GM12873 (cell line): ENCODE data around the gene COPS9.

Experiments
- TF ChIP-seq, protein P1 (sequence below): IDR thresholded peaks from 2 replicates; pipeline ENCODE4 v1.5.1; 2012; ENCODE audit warnings: low read depth, mild to moderate bottlenecking, moderate library complexity, low read length, control low read depth; ENCODE audit not compliant: insufficient read depth; ENCODE audit errors: missing control alignments

Gene COPS9

DNA sequence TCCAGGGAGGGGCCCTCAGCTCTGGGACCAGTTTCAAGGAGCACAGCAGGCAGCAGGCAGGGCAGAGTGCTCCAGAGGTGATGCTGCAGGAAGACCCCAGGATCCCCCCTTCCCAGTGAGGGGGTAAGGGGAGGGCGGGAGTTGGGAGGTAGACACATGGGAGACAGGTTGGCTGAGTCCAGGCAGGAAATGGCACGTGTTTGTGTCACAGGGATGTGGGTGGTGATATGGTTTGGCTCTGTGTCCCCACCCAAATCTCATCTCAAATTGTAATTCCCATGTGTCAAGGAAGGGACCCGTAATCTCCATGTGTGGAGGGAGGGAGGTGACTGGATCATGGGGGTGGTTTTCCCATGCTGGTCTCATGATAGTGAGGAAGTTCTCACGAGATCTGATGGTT lies 29.6 kb upstream of the COPS9 start:
- TF ChIP-seq, protein P1, sequence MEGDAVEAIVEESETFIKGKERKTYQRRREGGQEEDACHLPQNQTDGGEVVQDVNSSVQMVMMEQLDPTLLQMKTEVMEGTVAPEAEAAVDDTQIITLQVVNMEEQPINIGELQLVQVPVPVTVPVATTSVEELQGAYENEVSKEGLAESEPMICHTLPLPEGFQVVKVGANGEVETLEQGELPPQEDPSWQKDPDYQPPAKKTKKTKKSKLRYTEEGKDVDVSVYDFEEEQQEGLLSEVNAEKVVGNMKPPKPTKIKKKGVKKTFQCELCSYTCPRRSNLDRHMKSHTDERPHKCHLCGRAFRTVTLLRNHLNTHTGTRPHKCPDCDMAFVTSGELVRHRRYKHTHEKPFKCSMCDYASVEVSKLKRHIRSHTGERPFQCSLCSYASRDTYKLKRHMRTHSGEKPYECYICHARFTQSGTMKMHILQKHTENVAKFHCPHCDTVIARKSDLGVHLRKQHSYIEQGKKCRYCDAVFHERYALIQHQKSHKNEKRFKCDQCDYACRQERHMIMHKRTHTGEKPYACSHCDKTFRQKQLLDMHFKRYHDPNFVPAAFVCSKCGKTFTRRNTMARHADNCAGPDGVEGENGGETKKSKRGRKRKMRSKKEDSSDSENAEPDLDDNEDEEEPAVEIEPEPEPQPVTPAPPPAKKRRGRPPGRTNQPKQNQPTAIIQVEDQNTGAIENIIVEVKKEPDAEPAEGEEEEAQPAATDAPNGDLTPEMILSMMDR: no peak

DNA sequence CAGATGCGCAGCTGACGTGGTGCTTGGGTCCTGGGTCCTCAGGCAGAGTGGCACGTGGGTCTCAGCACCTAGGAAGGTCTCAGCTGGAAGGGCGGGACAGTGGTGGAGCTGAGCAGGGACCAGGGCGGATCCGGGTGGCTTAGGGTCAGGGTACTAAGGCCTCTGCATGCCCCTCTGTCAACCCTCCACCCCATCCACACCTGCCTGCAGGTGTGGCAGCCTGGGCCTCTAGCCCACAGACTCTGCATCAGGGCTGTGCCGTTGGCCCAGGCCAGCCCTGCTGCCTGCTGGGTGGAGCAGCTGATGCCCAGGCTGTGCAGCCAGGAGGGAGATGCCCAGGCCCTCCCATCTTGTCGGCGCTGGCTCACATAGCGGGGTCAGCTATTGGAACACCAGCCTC lies 28.9 kb upstream of the COPS9 start:
- TF ChIP-seq, protein P1: no peak

DNA sequence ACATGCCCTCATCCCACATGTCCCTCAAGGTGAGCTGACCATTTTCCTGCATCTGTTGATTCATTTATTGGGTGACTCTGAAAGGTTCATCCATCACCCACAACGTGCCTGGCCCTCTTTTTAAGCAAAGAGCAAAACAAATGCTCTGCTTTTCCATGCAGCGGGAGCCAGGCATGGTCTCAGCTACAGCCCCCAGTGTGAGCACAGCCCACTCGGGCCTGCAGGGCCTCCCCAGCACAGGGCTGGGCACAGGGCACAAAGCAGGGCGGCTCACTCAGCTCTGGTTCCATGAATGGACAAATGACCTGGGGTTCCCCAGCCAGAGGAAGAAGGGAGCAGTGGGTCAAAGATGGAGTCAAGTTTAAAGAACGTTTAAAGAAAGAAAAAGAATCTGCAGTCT lies 28.5 kb upstream of the COPS9 start:
- TF ChIP-seq, protein P1: no peak

DNA sequence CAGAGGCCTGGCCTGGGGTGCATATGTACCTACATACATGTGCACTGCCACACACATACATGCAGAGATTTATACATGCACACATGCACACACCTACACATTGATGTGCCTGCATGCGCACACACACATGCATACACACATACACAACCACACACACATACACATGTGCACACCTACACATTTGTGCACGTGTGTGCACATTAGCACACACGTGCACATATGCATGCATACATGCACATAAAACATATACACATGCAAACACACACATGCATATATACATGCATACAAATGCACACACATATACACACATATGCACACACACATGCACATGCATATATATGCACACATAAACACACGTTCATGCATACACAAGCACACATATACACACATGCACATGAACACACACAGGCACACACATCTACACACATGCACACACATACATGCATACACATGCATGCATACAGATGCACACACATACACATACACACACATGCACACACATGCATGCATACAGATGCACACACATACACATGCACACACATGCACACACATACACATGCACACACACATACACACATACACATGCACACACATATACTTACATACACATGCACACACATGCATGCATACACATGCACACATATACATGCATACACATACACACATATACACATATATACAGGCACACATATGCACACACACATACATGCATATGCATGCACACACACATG lies 27.9 kb upstream of the COPS9 start:
- TF ChIP-seq, protein P1: no peak

- TF ChIP-seq, protein P1: no peak
These were observed 27.0 kb upstream of the COPS9 start for GRCh38 chr2:240162939-240163714.

GRCh38 chr2:240162531-240162930 lies 26.4 kb upstream of the COPS9 start:
- TF ChIP-seq, protein P1: no peak

- TF ChIP-seq, protein P1: no peak
These were observed 25.9 kb upstream of the COPS9 start for GRCh38 chr2:240162032-240162431.
